IMR-90 (cell line): ENCODE measurements around the gene LRP1-AS. TPM values are rescaled to one million over a fixed set of nuclear protein-coding genes. Genes with fewer than 3 reads are reported as not detected.

Source experiments
- ATAC-seq: fragments of 200-7000 bp; cut with Tn5 transposase; 2 replicates; pipeline ENCODE4 v1.9.1; 2020; ENCODE audit warnings: low read depth, mild to moderate bottlenecking, moderate library complexity
- BruUV-seq: library from RNA; stranded (reverse); fragments of 400-500 nt; replicated peaks from 2 replicates; lab custom pipeline; 2021; lab: Mats Ljungman, UMichigan
- CTCF ChIA-PET: fragments of 300-600 bp; formaldehyde crosslinking; extraction: SDS; loops from one replicate; lab custom pipeline; 2021; ENCODE audit warnings: antibody characterized with exemption; lab: Yijun Ruan, JAX
- POLR2A ChIA-PET: fragments of 300-600 bp; sonication (Branson Sonifier 250); formaldehyde crosslinking; loops from one replicate; lab custom pipeline; 2022; ENCODE audit warnings: antibody characterized with exemption; ENCODE audit not compliant: unreplicated experiment; lab: Charles Lee
- DNase-seq: peaks from one replicate; pipeline ENCODE4 v3.0.0; 2013
- H2AFZ ChIP-seq: replicated peaks from 2 replicates; pipeline ENCODE3; 2013; ENCODE audit warnings: low read length, mild to moderate bottlenecking; ENCODE audit not compliant: poor library complexity
- H2AK5ac ChIP-seq: 2 replicates; pipeline ENCODE4 v1.6.1; 2013; ENCODE audit warnings: low read depth, low read length, inconsistent platforms
- H2AK9ac ChIP-seq: replicated peaks from 2 replicates; pipeline ENCODE3; 2013; ENCODE audit warnings: mild to moderate bottlenecking, low read depth, low read length, moderate library complexity; ENCODE audit not compliant: poor library complexity
- H2BK120ac ChIP-seq: 2 replicates; pipeline ENCODE4 v1.6.1; 2013; ENCODE audit warnings: low read depth, low read length, inconsistent platforms
- H2BK15ac ChIP-seq: 3 replicates; pipeline ENCODE4 v1.6.1; 2013; ENCODE audit warnings: low read depth, low read length, inconsistent platforms
- H2BK20ac ChIP-seq: 2 replicates; pipeline ENCODE4 v1.6.1; 2013; ENCODE audit warnings: low read depth, mild to moderate bottlenecking, inconsistent platforms, low read length, moderate library complexity
- H2BK5ac ChIP-seq: 2 replicates; pipeline ENCODE4 v1.6.1; 2013; ENCODE audit warnings: mild to moderate bottlenecking, low read depth, low read length, inconsistent platforms; ENCODE audit not compliant: poor library complexity, severe bottlenecking
- H3K14ac ChIP-seq: replicated peaks from 2 replicates; pipeline ENCODE4 v1.6.1; 2013; ENCODE audit warnings: low read depth, low read length, inconsistent platforms
- H3K18ac ChIP-seq: 2 replicates; pipeline ENCODE4 v1.6.1; 2013; ENCODE audit warnings: low read depth, low read length, control low read depth
- H3K23ac ChIP-seq: 2 replicates; pipeline ENCODE4 v1.6.1; 2013; ENCODE audit warnings: low read depth, low read length, inconsistent platforms
- H3K27ac ChIP-seq: 2 replicates; pipeline ENCODE4 v1.5.1; 2013; ENCODE audit warnings: mild to moderate bottlenecking, control low read depth, low read length; ENCODE audit not compliant: insufficient read depth
- H3K27me3 ChIP-seq: 2 replicates; pipeline ENCODE4 v1.6.1; 2013; ENCODE audit warnings: low read length; ENCODE audit not compliant: control insufficient read depth, insufficient read depth
- H3K36me3 ChIP-seq: 2 replicates; pipeline ENCODE4 v1.6.1; 2013; ENCODE audit warnings: low read length, mixed read lengths; ENCODE audit not compliant: control insufficient read depth, insufficient read depth
- H3K4ac ChIP-seq: 2 replicates; pipeline ENCODE4 v1.6.1; 2013; ENCODE audit warnings: low read depth, low read length, inconsistent platforms
- H3K4me1 ChIP-seq: 2 replicates; pipeline ENCODE4 v1.6.1; 2013; ENCODE audit warnings: low read length, mixed read lengths; ENCODE audit not compliant: control insufficient read depth, insufficient read depth
- H3K4me2 ChIP-seq: 2 replicates; pipeline ENCODE4 v1.6.1; 2013; ENCODE audit warnings: low read depth, mild to moderate bottlenecking, control low read depth, low read length, moderate library complexity
- H3K4me3 ChIP-seq: 2 replicates; pipeline ENCODE4 v1.5.1; 2013; ENCODE audit warnings: low read depth, mild to moderate bottlenecking, control low read depth, low read length, moderate library complexity; ENCODE audit not compliant: insufficient read depth
- H3K56ac ChIP-seq: 2 replicates; pipeline ENCODE4 v1.6.1; 2013; ENCODE audit warnings: low read length, inconsistent platforms; ENCODE audit not compliant: insufficient read depth; ENCODE audit errors: extremely low read depth
- H3K79me1 ChIP-seq, 2 experiments: 2 replicates each; pipeline ENCODE4 v1.6.1; 2013; ENCODE audit warnings: low read length in 2 of 2, inconsistent platforms in 1 of 2, low read depth in 1 of 2
- H3K9ac ChIP-seq: 2 replicates; pipeline ENCODE4 v1.6.1; 2013; ENCODE audit warnings: low read depth, low read length, control low read depth
- H3K9me1 ChIP-seq: 2 replicates; pipeline ENCODE4 v1.6.1; 2013; ENCODE audit warnings: low read length, inconsistent platforms; ENCODE audit not compliant: insufficient read depth
- H3K9me3 ChIP-seq: 2 replicates; pipeline ENCODE4 v1.6.1; 2013; ENCODE audit warnings: low read length; ENCODE audit not compliant: control insufficient read depth, insufficient read depth
- H4K20me1 ChIP-seq: 2 replicates; pipeline ENCODE4 v1.6.1; 2013; ENCODE audit warnings: low read length, inconsistent platforms; ENCODE audit not compliant: insufficient read depth
- H4K5ac ChIP-seq: 2 replicates; pipeline ENCODE4 v1.6.1; 2013; ENCODE audit warnings: mild to moderate bottlenecking, low read depth, low read length, control low read depth
- H4K8ac ChIP-seq, 2 experiments: 2 replicates each; pipeline ENCODE4 v1.6.1; 2013; ENCODE audit warnings: low read depth in 2 of 2, low read length in 2 of 2, control low read depth in 1 of 2, inconsistent platforms in 1 of 2
- H4K91ac ChIP-seq: 2 replicates; pipeline ENCODE4 v1.6.1; 2013; ENCODE audit warnings: low read depth, low read length, inconsistent platforms; ENCODE audit not compliant: insufficient read depth
- MXI1 ChIP-seq: IDR thresholded peaks from 2 replicates; pipeline ENCODE4 v1.6.1; 2012; ENCODE audit warnings: low read depth, mild to moderate bottlenecking, low read length, moderate library complexity, borderline replicate concordance
- NFE2L2 ChIP-seq: fragments of 150-350 bp; IDR thresholded peaks from 2 replicates; pipeline ENCODE4 v1.6.1; 2016; ENCODE audit warnings: low read depth, mild to moderate bottlenecking, low read length
- RAD21 ChIP-seq: IDR thresholded peaks from 2 replicates; pipeline ENCODE4 v1.6.1; 2012; ENCODE audit warnings: low read length, improper control_type of control experiment
- WGBS, 2 experiments: methylation state at CpG; one replicate each; pipeline versions ENCODE4 v1.1.5 to v1.1.7; 2013; ENCODE audit warnings: missing lambda C conversion rate in 2 of 2; ENCODE audit not compliant: insufficient read length in 1 of 2; ENCODE audit errors: extremely low coverage in 2 of 2; 5-methylcytosine and 5-hydroxymethylcytosine counted together
- dilution Hi-C: fragments of 300-500 bp; cut with HindIII; formaldehyde crosslinking; loops from one replicate; pipeline ENCODE4 v1.14.3; 2018; ENCODE audit warnings: low sequenced_read_pairs; ENCODE audit not compliant: unreplicated experiment
- in situ Hi-C: fragments of 300-500 bp; cut with MboI; formaldehyde crosslinking; loops from 3 replicates; pipeline ENCODE4 v1.14.3; 2019; ENCODE audit warnings: low sequenced_read_pairs, inconsistent platforms, mixed read lengths
- intact Hi-C: fragments of 100-400 bp; cut with micrococcal nuclease; formaldehyde crosslinking; loops from 2 replicates; pipeline ENCODE4 v1.10.0; 2022
- polyA plus RNA-seq, 3 experiments: library from polyadenylated mRNA; depleted of rRNA; stranded (reverse); fragments of >200 nt; gene quantifications; 2 replicates each; pipeline ENCODE4 v1.2.3, GENCODE V29; 2012; ENCODE audit warnings: low replicate concordance in 1 of 3
- total RNA-seq: library from RNA; depleted of rRNA; stranded (reverse); fragments of >200 nt; gene quantifications from 2 replicates; pipeline ENCODE4 v1.2.3, GENCODE V29; 2012

The LRP1-AS gene
- total and polyA plus RNA-seq, 2 of the 4 experiments (the other 2 are of a cell fraction) = not detected

DNA sequence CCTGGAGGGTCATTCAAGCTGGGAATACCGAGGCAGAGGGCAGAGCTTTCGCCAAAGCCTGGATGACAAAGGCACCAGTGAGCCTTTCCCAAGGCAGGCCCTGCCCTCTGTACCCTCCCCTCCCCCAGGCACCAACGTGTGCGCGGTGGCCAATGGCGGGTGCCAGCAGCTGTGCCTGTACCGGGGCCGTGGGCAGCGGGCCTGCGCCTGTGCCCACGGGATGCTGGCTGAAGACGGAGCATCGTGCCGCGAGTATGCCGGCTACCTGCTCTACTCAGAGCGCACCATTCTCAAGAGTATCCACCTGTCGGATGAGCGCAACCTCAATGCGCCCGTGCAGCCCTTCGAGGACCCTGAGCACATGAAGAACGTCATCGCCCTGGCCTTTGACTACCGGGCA, 38.0 kb upstream of the LRP1-AS start:
- in situ Hi-C loops (no loop called here), dilution Hi-C loops (no loop called here), intact Hi-C loops (no loop called here)
- Histone ChIP-seq H2AK5ac (no peak overlapping the region), H4K8ac (no peak overlapping the region), H2BK20ac (no peak overlapping the region), H2BK120ac (no peak overlapping the region), H3K9ac (no peak overlapping the region), H3K27ac (no peak overlapping the region), H3K23ac (no peak overlapping the region), H2AFZ (no peak overlapping the region), H3K4ac (no peak overlapping the region), H3K9me1 (no peaks in the 10 kb centered on the region), H2BK15ac (no peak overlapping the region), H2BK5ac (no peak overlapping the region), H3K79me1 (peaks cover 5 to 38% of the 10 kb centered on the region in 2 experiments; a peak in 3 of 4 replicates), H3K14ac (no peak overlapping the region), H2AK9ac (peak overlapping the region; percentile 16), H3K56ac (no peak overlapping the region), H3K18ac (no peak overlapping the region), H4K91ac (no peak overlapping the region), H3K36me3 (peaks cover 93% of the 10 kb centered on the region), H3K27me3 (no peaks in the 10 kb centered on the region), H3K4me2 (no peak overlapping the region), H3K9me3 (no peaks in the 10 kb centered on the region), H4K5ac (no peak overlapping the region), H3K4me1 (no peaks in the 10 kb centered on the region), H3K4me3 (no peak overlapping the region), H4K20me1 (peaks cover 33% of the 10 kb centered on the region)
- ChIA-PET POLR2A (no interaction called here), CTCF (no interaction called here)
- DNase-seq (no peak), ATAC-seq (no peak)
- no TSS peak for BruUV-seq
- TF ChIP-seq MXI1 (no peak), NFE2L2 (no peak), RAD21 (no peak)
- 96% methylated on average over 24 of the region's 25 CpGs; no CpG with 5 or more reads in 1 of the 2 experiments for WGBS, 2 experiments
